HG03066 (cell line): ENCODE data around the gene PHF21B.
"Not testable (repeated sequence)": the region's sequence is repeated elsewhere in the genome, so short reads cannot be mapped to it uniquely, and the experiment has no call there.

Experiments
- ATAC-seq: cut with Tn5 transposase; IDR thresholded peaks from one replicate; pipeline ENCODE4 v1.9.1; 2021; ENCODE audit warnings: low read depth; ENCODE audit not compliant: unreplicated experiment

PHF21B gene

DNA sequence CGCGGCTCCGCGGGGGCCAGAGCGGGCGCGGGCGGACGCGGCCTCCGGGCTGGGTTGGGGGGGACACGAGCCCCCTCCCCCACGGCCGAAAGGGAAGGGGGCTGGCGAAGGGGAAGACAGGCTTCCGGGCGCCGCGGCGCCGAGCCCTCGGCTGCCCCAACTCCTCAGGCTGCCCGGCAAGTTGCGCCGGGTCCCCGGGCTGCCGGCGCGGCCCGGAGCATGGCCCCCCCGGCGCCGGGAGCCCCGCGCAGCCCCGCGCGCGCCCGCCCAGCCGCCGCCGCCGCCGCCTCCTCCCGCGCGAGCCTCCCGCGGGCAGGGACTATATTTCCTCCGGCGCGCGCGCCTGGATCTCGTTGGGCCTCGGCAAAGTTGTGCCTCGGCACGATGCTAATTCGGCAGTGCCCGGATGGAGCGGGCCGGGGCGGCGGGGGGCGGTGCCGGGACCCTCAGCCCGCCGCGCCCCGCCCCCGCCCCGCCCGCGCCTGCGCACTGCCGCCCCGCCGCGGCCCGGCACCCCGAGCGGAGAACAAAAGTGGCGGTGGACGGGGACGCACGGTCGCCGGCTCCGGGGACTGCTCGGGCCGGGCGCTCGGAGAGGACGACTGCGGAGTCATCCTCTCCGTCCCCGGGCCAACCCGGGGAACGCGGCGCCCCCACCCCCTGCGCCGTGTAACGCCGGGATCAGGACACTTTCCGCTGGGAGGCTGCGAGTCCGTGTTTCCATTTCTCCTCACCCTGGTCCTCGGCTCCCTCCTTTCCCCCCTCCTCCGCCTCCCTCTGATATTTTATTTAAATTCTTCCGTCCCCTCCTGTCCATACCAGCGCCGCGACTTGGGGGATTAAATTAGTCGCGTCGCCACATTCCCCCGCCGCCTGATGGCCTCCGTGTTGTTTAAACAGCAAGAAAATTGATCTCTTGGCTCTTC is at the start of gene PHF21B:
Gene PHF21B (minus strand): TSS at position 400 of the 926 bp plus-strand sequence. CDS start 456 bp downstream, outside the sequence.
- ATAC-seq: no peak

DNA sequence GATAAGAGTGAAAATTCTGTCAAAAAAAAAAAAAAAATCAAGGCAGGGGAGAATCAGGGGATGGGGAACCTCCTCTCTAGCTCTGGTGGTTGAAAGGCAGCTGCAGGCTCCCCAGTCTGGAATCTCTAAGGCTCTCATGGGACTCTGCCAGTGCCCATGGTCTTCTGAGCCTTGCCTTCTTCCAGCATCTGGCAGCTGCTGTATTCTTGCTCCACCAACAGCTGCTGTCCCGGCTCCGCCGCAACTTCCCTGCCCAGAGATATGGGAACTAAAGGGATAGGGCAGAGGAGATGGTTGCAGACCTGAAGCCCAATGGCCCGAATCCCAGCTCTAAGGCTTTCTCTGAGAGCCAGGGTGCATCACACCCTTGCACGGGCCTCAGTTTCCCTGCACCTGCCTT is 49.5 kb upstream of the PHF21B start:
- no peak for ATAC-seq

DNA sequence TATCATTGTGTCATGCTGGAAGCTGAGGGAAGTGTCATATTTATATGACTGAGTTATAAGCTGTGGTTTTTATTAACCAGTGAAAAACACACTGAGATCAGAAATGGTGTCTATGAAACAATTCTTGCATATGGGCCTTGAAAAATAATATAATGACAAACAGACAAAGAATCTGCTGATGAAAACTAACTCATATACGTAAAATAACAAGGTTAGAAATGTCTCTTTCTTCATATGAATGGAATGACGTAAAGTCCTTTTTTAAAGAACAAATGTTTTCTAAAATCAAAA is 48.8 kb upstream of the PHF21B start:
- ATAC-seq: no peak

DNA sequence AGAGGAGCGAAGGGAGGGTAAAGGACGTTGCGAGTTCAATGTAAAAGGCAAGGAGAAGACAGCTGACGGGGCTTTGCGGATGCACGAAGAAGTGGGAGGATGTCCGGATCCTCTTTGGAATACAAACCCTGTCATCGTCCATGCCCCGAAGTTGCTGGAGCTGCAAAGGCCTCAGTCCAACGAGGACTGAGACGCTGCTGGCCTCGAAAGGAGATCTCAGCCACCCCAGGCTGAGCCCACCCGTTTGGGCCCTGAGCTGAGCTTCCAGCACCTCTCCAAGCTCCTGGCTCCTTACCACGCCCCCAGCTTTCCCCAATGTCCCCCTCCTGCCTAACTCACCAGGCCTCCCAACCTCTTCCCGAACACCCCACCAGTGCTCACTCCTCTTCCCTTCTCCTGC is 46.1 kb upstream of the PHF21B start:
- no peak for ATAC-seq

DNA sequence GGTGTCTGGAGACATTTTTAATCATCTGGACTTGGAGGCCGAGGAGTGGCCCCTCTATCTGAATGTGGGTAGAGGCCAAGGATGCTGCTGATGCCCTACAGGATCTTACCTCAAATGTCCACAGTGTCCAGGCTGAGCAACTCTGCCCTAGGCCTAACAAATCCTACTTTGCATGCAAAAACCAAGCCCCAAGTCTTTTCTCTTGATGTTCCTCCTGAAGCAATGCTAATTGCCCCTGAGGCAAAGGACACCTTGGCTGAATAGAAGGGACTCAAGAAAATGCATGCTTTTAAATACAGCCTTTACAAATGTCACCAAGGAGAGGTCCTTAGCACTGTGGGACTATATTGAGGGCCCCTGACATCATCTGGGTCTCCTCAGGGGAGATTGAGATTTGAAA is 43.8 kb upstream of the PHF21B start:
- no peak for ATAC-seq

DNA sequence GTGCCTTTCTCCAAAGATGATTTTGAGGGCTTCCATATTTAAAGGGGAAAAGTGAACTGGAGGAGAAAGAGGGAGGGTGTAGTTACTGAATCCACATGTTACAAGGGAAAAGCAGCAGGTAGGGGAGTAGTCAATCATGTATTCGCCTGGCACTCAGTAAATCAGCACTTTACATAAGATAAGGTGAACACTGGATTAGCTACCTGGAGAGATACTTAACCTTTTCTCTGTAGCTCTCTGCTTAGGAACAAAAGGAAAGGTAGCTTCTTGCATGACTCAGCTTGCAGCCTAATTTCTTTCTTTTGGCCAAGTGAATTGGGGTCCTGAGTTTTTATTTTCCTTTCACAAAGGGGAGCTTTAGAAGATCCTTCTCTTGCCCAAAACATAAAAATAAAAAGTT is 43.3 kb upstream of the PHF21B start:
- no peak for ATAC-seq

DNA sequence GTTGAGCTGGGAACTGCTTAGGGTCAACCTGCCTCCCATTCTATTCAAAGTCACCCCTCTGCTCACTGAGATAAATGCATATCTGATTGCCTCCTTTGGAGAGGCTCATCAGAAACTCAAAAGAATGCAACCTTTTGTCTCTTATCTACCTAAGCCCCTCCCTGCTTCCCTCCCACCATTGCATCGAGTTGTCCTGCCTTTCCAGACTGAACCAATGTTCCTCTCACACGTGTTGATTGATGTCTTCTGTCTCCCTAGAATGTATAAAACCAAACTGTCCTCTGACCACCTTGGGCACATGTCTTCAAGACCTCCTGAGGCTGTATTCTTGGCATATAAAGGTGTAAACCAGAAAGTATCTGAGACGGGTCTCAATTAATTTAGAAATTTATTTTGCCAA is 42.9 kb upstream of the PHF21B start:
- not testable (repeated sequence) for ATAC-seq

DNA sequence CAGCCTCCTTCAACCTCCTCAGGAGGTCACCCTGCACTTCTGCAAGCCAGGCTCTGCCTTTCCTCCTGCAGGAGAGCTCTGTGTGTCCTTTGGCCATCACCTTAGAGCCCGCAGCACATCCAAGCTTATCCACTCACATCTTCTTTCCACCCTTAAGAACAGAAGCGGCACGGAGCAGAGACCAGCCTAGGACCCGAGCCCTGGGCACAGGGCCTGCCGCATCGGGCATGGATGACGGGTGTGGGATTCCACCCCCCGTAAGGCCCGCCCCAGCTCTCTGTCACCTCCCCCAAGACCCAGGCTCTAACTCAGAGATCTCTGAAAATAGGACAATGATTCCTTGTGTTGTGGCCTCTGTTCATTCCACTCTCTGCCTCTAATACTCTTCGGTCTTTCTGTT is 42.1 kb upstream of the PHF21B start:
- no peak for ATAC-seq

DNA sequence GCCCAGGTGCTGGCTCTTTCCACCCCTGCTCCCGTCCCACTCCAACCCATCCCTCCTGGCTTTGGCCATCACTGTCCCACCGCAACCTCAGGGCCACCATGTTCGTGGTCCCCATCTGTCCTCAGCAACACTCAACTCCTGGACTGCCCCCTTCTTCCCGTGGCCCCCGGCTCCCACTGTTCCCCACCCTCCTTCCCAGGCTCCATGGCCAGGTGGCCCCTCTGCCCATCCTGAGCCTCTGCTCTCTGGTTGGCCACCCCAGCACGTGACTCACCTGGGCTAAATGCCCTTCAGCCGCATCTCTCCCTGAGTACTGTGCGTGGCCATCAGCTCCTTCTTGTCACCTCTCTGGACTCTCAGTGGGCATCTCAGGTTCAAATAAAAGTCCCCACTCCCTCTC is 41.6 kb upstream of the PHF21B start:
- no peak for ATAC-seq

DNA sequence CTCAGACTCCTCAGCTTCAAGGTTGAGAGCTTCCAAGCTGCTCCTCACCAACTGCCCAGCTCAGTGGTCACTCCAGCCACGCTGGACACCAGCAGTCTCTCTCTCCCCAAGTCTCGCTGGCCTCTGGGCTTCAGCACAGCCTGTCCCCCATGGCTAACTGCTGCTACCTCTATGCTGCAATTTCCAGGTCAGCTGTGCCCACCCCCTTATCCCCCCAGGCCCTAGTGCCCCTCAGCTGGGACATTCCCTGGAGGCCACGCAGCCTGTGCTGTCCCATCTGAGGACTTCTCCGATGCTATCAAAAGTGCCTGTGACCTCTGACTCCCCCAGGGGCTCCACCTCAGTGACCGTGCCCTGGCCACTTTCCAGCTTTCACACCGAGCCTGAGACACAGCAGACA is 37.5 kb upstream of the PHF21B start:
- ATAC-seq: no peak

DNA sequence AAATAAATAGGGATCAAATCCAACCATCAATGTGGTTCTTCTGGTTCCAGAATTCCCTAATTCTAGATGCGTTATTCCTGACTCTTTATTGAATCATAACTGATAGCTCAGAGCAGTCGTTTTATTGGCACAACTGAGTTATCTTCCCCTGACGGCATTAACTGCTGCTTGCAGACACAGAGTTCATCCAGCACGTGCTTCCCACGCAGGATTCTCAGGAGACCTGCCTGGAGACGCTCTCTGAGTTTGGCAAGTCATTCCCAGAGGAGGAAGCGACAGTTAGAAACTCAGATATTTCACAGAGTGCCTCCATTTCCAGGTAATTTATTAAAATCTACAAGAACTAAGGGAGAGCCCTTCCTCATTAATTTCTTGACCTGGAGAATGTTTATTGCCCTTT is 35.4 kb upstream of the PHF21B start:
- ATAC-seq: no peak

DNA sequence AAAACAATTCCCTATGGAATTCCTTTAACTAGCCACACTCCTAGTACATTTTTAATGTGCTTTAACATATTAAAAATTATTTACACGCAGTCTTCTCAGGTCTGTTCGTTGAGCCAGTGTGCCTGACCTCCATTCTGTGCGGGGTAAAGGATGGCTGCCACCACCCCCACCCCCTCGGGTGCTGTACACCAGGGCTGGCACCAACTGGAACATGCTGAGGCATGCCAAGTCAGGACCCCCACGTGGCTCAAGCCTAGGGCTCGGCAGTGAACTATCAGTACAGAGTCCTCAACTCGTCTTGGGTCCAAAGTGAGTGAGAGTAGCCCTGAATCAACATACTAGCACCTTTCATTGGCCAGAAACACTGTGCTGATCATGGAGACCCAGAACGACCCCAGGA is 32.5 kb upstream of the PHF21B start:
- ATAC-seq: no peak

DNA sequence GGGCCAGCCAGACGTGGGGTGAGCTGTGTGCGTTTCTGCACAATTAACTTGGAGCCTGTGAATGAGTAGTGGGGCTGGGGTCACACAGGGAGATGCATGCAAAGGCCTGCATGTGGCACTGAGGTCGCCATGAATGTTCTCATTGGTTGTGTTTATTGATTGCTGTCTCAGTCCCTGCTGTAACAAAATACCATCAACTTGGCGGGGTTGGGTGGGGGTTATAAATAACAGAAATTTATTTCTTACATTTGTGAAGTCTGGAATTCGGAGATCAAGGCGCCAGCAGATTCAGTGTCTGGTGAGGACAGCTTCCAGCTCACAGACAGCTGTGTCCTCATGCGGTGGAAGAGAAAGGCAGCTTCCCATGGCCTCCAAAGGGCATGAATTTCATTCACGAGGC is 29.3 kb upstream of the PHF21B start:
- ATAC-seq: no peak

DNA sequence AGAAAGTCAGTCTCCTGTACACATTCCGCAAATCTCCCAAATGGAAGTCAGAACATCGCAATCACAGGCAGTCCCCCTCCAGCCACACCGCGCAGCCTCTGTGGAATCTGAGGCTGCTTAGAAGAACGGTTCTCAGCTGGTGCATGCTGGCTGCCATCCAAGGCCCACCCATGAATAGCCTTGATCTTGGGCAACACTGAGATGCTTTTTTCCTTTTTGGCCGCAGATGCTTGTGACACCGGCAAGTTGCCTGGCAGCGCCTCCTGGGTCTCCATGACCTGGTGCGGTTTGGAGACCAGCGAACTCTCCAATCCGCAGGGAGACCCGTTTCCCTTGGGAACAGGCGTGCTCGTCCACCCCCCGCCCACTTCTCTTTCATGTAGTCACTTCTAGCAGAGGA is 26.3 kb upstream of the PHF21B start:
- no peak for ATAC-seq

DNA sequence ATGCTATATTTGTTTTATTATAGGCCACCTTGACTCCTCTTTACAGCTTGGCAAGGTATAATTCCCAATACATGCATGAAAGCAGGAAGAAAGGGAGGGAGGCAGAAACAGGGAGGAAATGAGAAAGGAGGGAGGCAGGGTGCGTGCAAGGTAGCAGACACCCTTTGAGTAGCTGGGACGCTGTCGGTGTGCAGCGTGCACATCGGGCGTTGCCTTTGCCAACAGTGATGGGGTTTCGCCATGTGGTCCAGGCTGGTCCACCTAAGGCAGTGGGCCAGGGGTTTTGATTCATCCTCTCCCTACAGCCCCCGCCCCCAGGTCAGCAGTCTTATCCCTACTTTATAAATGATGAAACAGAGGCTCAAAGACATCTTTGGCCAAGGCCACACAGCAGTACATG is 25.0 kb upstream of the PHF21B start:
- ATAC-seq: no peak

DNA sequence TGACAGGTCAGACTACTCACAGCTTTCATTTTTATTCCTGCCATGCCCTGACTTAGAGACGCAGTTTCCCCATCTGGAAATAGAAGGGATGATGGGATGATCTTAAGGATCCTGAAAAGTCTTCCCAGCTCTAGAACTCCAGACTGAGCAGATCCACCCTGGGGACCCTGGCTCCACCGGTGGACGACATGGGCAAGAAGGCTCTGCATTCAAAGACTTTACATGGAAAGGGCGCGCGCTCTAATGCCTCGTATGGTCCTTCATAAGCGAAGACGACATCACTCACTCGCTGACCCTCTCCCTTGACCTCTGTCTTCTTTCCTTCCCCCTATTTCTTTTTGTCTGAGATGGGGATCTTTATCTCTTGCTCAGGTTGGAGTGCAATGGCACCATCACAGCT is 24.4 kb upstream of the PHF21B start:
- ATAC-seq: no peak

DNA sequence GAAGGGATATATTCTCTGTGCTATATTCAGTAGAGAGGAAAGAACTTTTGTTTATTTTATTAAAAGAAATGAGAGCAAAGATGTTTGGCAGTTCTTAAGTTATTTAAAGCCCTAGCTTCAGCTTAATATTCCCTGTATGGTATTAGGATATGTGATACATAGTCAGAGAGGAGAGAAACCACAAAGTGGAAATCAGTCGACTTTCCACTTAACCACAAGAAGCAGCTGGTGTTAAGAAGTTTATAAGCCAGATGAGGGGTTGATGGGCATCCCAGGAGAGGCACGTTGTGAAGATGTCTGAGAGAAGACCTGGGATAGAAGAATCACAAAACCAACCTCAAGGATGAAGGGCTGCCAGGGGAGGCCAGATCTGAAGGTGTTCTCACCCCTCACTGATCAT is 23.3 kb upstream of the PHF21B start:
- ATAC-seq: no peak

DNA sequence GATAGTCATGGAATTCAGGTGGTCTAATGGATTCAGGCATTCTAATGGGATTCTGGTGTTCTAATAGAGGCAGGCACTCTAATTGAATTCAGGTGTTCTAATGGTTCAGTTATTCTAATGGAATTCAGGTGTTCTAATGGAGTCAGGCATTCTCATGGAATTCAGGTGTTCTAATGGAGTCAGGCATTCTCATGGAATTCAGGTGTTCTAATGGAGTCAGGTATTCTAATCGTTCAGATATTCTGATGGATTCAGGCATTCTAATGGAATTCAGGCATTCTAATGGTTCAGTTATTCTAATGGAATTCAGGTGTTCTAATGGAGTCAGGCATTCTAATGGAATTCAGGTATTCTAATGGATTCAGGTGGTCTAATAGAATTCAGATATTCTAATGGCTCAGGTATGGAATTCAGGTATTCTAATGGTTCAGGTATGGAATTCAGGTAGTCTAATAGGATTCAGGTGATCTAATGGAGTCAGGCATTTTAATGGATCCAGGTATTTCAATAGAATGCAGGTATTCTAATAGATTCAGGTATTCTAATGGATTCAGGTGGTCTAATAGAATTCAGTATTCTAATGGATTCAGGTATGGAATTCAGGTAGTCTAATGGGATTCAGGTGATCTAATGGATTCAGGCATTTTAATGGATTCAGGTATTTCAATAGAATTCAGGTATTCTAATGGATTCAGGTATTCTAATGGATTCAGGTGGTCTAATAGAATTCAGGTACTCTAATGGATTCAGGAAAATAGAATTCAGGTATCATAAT is 22.0 kb upstream of the PHF21B start:
- ATAC-seq: no peak

DNA sequence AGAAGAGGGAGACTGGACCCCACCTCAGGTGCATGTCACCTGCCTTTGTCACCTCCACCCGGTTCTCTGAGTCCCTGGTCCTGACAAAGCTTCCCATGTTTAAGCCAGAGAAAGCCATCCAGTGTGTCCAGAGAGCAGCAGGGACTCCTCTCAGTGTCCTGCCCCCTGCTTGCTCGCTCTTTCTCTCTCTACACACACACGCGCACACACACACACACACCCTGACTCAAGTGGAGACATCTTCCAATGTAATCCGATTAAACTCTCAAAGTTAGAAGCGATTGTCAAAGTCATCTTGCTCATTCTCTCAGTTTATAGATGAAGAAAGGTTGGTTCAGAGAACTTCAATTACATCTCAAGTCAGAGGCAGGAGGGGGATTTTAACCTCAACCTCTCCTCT is 19.7 kb upstream of the PHF21B start:
- no peak for ATAC-seq

DNA sequence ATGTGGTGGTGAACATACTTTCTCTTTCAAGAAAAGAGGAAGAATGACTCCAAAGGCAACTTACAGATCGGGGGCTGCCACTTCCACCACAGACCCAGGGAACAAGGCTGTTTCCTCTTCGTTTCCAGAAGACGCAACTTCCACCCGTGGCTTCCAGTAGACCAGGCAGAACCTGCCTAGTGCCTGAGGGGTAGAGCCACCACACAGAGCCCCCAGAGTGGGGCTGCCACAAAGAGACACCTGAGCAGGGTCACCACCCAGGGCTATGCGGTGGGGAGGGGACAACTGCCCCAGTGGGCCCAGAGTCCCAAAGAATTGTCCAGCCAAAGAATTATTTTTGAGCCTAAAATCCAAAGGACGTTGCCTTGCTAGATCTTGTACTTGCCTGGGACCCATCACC is 16.7 kb upstream of the PHF21B start:
- no peak for ATAC-seq

DNA sequence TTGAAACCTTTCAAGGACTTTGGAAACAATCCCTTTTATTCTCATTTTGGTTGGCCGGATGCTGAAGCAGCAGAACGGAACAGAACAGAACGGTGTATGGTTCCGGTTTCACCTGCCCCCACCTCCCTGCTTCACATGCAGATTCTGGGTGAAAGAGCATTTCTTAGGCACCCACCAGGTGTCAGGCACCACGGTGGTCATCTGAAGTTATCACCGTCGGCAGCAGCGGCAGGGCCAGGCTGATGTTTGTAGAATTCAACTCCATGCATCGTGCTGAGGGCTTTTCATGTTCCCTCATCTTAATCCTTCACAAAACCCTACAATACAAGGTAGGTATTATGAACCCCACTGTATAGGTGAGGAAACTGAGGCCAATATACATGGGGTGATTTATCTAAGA is 13.6 kb upstream of the PHF21B start:
- no peak for ATAC-seq
